Measurements from ENCODE around the gene IL18RAP.

Gene IL18RAP

GRCh38 chr2:102422910-102423309 lies at the start of gene IL18RAP:
TSS of gene IL18RAP (plus strand) at chr2:102423160. CDS start at chr2:102423278, 118 bp downstream.
- TF ChIP-seq ZFX (IDR thresholded peaks at IDR 0.05; ENCODE audit: borderline replicate concordance): no peak
- TF ChIP-seq, protein P1, sequence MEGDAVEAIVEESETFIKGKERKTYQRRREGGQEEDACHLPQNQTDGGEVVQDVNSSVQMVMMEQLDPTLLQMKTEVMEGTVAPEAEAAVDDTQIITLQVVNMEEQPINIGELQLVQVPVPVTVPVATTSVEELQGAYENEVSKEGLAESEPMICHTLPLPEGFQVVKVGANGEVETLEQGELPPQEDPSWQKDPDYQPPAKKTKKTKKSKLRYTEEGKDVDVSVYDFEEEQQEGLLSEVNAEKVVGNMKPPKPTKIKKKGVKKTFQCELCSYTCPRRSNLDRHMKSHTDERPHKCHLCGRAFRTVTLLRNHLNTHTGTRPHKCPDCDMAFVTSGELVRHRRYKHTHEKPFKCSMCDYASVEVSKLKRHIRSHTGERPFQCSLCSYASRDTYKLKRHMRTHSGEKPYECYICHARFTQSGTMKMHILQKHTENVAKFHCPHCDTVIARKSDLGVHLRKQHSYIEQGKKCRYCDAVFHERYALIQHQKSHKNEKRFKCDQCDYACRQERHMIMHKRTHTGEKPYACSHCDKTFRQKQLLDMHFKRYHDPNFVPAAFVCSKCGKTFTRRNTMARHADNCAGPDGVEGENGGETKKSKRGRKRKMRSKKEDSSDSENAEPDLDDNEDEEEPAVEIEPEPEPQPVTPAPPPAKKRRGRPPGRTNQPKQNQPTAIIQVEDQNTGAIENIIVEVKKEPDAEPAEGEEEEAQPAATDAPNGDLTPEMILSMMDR (IDR thresholded peaks at IDR 0.05): no peak
- H3K27ac ChIP-seq: no peak within 1 kb of the TSS

- TF ChIP-seq ZFX (IDR thresholded peaks at IDR 0.05; ENCODE audit: borderline replicate concordance): no peak
- TF ChIP-seq, protein P1 (IDR thresholded peaks at IDR 0.05): no peak
- H3K27ac ChIP-seq: no peak overlapping the region
Observed at GRCh38 chr2:102376052-102376591, 46.8 kb upstream of the IL18RAP start.

GRCh38 chr2:102383722-102384121 lies 39.2 kb upstream of the IL18RAP start:
- H3K27ac ChIP-seq: no peak overlapping the region
- TF ChIP-seq, protein P1 (IDR thresholded peaks at IDR 0.05): no peak
- TF ChIP-seq ZFX (IDR thresholded peaks at IDR 0.05; ENCODE audit: borderline replicate concordance): no peak

GRCh38 chr2:102385522-102385921 lies 37.4 kb upstream of the IL18RAP start:
- no peak for TF ChIP-seq ZFX (IDR thresholded peaks at IDR 0.05; ENCODE audit: borderline replicate concordance)
- TF ChIP-seq, protein P1 (IDR thresholded peaks at IDR 0.05): no peak
- H3K27ac ChIP-seq: no peak overlapping the region

- no peak overlapping the region for H3K27ac ChIP-seq
- TF ChIP-seq, protein P1 (IDR thresholded peaks at IDR 0.05): no peak
- no peak for TF ChIP-seq ZFX (IDR thresholded peaks at IDR 0.05; ENCODE audit: borderline replicate concordance)
Observed at GRCh38 chr2:102386004-102386403, 37.0 kb upstream of the IL18RAP start.

- TF ChIP-seq, protein P1 (IDR thresholded peaks at IDR 0.05): no peak
- TF ChIP-seq ZFX (IDR thresholded peaks at IDR 0.05; ENCODE audit: borderline replicate concordance): no peak
- no peak overlapping the region for H3K27ac ChIP-seq
Observed at GRCh38 chr2:102386867-102387541, 36.0 kb upstream of the IL18RAP start.
